Measurements from ENCODE around the gene MTERF4. TPM values are rescaled to one million over a fixed set of nuclear protein-coding genes. Genes with fewer than 3 reads are reported as not detected.

Gene MTERF4
- total and polyA plus RNA-seq, 8 donors, result 3.2 to 85.7 (median 29.2) TPM

DNA sequence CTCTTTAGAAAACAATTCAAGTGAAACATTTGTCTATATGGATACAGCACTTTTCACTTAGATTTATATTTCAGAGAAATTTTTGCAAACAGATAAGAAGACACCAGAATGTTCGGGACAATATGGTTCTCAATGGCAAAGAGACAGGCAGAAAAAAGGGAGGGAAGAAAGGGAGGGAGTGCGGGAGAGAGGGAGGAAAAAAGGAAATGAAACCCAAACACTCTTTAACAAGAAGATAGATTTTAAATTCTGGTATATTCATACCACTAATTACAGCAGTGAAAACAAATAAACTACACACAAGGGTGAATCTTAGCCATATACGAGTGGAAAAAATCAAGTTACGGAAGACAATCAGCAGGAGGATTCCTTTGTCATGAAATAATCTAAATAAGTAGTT, 44.2 kb upstream of the MTERF4 start:
- WGBS, 5 donors, result 76 to 89% (median 78%) methylated on average over 4 of the region's 4 CpGs
- Histone ChIP-seq H3K36me3 (peaks cover 2 to 13% (median 7%) of the 10 kb centered on the region in 4 donors), H3K4me1 (peaks cover 13 to 25% (median 17%) of the 10 kb centered on the region in 4 donors), H3K27me3 (no peaks in the 10 kb centered on the region), H3K4me3 (no peak overlapping the region), H3K27ac (no peak overlapping the region), H3K9me3 (no peaks in the 10 kb centered on the region)
- intact Hi-C loops (cut with DNase I; ENCODE audit: low total_unique reads), result no loop called here
- TF ChIP-seq POLR2AphosphoS5 (IDR thresholded peaks at IDR 0.05) (no peak), POLR2A (IDR thresholded peaks at IDR 0.05) (no peak), EP300 (IDR thresholded peaks at IDR 0.05) (no peak)
- TF ChIP-seq, protein P1, sequence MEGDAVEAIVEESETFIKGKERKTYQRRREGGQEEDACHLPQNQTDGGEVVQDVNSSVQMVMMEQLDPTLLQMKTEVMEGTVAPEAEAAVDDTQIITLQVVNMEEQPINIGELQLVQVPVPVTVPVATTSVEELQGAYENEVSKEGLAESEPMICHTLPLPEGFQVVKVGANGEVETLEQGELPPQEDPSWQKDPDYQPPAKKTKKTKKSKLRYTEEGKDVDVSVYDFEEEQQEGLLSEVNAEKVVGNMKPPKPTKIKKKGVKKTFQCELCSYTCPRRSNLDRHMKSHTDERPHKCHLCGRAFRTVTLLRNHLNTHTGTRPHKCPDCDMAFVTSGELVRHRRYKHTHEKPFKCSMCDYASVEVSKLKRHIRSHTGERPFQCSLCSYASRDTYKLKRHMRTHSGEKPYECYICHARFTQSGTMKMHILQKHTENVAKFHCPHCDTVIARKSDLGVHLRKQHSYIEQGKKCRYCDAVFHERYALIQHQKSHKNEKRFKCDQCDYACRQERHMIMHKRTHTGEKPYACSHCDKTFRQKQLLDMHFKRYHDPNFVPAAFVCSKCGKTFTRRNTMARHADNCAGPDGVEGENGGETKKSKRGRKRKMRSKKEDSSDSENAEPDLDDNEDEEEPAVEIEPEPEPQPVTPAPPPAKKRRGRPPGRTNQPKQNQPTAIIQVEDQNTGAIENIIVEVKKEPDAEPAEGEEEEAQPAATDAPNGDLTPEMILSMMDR (IDR thresholded peaks at IDR 0.05), result no peak
- no peak for DNase-seq

DNA sequence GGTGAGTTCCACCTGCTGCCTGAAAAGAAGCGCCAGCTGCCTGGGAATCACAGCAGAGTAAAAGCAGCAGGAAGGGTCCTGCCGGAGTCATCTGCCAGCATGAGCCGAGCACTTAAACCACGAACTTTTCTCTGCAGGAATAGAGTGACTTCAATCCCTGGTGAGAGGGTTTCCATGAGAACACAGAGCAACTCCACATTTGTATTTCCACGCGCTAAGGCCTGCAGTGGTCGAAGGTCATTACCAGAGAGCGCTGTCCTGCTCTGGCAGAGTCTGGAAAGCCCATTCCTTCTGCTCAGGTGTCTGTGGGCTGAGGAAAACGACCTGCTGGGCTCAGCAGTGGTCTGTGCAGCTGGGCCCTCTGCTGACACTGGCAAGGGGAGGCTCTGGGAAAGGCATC, 40.5 kb upstream of the MTERF4 start:
- Histone ChIP-seq H3K27me3 (no peaks in the 10 kb centered on the region), H3K9me3 (no peaks in the 10 kb centered on the region), H3K4me3 (no peak overlapping the region), H3K36me3 (peaks cover 2 to 42% (median 31%) of the 10 kb centered on the region in 4 donors), H3K4me1 (no peaks in the 10 kb centered on the region), H3K27ac (no peak overlapping the region)
- 87 to 93% (median 88%) methylated on average over 9 of the region's 9 CpGs for WGBS, 5 donors
- DNase-seq, result no peak
- no peak for TF ChIP-seq EP300 (IDR thresholded peaks at IDR 0.05)
- TF ChIP-seq, protein P1 (IDR thresholded peaks at IDR 0.05), result no peak
- no peak for TF ChIP-seq POLR2AphosphoS5 (IDR thresholded peaks at IDR 0.05)
- no peak for TF ChIP-seq POLR2A (IDR thresholded peaks at IDR 0.05)
- intact Hi-C loops (cut with DNase I; ENCODE audit: low total_unique reads), result no loop called here

DNA sequence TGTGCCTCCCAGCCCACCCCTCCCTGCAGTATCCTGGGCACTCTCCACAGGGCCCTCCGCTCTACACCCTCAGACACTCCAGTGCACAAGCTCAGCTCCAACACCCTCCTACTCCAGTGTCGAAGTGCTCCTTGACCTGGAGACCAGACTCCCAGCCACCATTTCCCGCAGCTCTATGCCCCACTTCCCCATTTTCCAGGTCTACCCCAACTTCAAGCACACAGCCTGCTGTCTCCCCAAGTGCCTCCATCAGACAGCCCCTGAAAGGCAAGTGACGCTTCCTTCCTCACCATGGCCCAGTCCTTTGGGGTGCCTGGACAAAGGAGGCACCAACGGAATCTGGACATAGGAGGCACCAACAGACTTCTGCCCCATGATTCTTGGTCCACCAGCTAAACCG, 40.0 kb upstream of the MTERF4 start:
- intact Hi-C loops (cut with DNase I; ENCODE audit: low total_unique reads), result no loop called here
- H3K4me3 ChIP-seq, result no peak overlapping the region
- H3K4me1 ChIP-seq, result no peaks in the 10 kb centered on the region
- no peaks in the 10 kb centered on the region for H3K27me3 ChIP-seq
- no peaks in the 10 kb centered on the region for H3K9me3 ChIP-seq
- TF ChIP-seq POLR2AphosphoS5 (IDR thresholded peaks at IDR 0.05), result no peak
- TF ChIP-seq EP300 (IDR thresholded peaks at IDR 0.05), result no peak
- TF ChIP-seq, protein P1 (IDR thresholded peaks at IDR 0.05), result no peak
- no peak for TF ChIP-seq POLR2A (IDR thresholded peaks at IDR 0.05)
- 91 to 99% (median 96%) methylated on average over 6 of the region's 6 CpGs for WGBS, 5 donors
- H3K36me3 ChIP-seq, result peaks cover 2 to 48% (median 36%) of the 10 kb centered on the region in 4 donors
- H3K27ac ChIP-seq, result no peak overlapping the region
- DNase-seq, result no peak

DNA sequence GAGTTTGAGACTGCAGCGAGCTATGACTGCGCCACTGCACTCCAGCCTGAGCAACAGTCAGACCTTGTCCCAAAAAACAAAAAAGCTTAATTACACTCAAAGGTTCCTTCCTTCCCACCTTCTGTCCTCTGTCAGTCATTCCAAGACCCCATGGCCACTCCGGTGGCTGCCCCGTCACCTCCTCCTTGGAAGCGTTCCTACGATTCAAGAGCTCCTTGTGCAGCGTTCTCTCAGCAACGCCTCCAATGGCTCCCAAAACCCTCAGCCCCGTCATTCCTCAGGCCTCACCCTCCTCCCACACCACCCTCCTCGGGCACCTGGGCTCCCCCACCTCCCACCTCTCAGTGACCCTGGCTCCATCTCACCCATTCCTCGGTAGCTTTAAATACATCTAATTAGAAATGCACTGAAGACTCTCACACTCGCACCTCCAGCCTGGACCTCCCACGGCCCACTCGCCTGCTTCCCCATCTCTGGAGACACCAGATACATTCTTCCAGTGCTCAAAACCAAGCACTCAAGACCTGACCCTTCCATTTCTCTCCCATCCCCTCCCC, 39.2 kb upstream of the MTERF4 start:
- DNase-seq, result no peak
- WGBS, 5 donors, result 95 to 97% (median 96%) methylated on average over 14 of the region's 14 CpGs
- intact Hi-C loops (cut with DNase I; ENCODE audit: low total_unique reads), result no loop called here
- Histone ChIP-seq H3K36me3 (peaks cover 2 to 55% (median 44%) of the 10 kb centered on the region in 4 donors), H3K4me3 (no peak overlapping the region), H3K4me1 (no peaks in the 10 kb centered on the region), H3K27me3 (no peaks in the 10 kb centered on the region), H3K9me3 (no peaks in the 10 kb centered on the region), H3K27ac (no peak overlapping the region)
- no peak for TF ChIP-seq POLR2A (IDR thresholded peaks at IDR 0.05)
- no peak for TF ChIP-seq POLR2AphosphoS5 (IDR thresholded peaks at IDR 0.05)
- TF ChIP-seq, protein P1 (IDR thresholded peaks at IDR 0.05), result no peak
- no peak for TF ChIP-seq EP300 (IDR thresholded peaks at IDR 0.05)
